Glomerular endothelial cell (primary cell): ENCODE data around the gene ADD1. TPM values are rescaled to one million over a fixed set of nuclear protein-coding genes. Genes with fewer than 3 reads are reported as not detected.

Experiments used
- DNase-seq: peaks from one replicate; pipeline ENCODE4 v3.0.0-alpha.2; 2011; ENCODE audit warnings: low read depth, low spot score; ENCODE audit errors: extremely low read depth
- total RNA-seq: library from RNA; depleted of rRNA; stranded (reverse); fragments of >200 nt; gene quantifications from 2 replicates; pipeline ENCODE4 v1.2.3, GENCODE V29; 2015

Gene ADD1
- total RNA-seq, 1 donor from 2014 or later: 265 TPM

DNA sequence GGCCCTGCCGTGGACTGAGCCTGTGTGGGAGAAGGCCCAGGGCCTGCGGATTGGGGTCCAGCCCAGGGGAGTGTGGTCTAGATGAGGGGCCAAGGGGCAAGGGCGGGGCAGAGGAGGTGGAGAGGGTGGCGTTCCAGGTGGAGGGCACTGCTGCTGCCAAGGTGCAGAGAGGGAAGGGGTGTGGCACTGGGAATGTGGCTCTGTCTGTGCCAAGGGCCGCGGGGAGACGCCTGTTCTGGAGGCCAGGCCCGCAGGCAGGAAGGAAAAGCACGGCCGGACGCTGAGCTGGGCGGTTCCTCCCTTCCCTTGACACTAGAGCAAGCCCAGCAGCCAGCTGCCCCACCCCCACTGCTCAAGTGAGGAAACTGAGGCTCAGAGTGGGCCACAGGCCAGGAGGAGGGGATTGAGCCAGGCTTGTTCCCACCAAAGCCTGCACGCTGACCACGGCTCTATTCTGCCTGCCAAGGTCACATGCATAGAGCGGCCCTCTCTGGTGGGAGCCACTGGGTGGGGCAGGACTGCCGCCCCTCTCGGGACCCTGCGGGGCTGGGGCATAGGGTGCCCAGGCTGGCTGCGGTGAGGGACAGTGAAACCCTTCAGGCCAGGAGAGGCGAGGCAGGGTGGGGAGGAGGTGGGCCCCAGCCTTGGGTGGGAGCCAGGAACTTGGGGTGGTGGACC is 37.8 kb upstream of the ADD1 start:
- DNase-seq: no peak

- no peak for DNase-seq
Measured at GRCh38 chr4:2806390-2807355, 37.0 kb upstream of the ADD1 start.

DNA sequence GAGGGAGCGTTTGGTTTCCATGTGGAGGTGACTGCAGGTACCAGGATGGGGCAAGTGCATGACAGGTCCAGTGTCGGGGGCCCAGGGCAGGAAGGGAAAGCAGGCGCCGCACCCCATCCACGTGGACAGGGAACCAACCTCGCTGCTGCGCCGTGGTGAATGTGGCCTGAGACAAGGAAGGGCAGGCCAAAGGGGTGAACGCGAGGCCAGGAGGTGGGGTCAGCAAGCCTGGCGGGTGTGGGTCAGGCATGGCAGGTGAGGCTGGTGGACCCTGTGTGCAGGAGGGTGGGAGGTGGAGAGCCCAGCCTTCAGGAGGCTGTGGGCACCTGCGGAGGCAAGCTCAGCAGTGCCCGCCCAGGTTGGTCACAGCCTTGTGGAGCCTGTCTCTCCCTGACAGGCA is 36.1 kb upstream of the ADD1 start:
- DNase-seq: no peak

DNA sequence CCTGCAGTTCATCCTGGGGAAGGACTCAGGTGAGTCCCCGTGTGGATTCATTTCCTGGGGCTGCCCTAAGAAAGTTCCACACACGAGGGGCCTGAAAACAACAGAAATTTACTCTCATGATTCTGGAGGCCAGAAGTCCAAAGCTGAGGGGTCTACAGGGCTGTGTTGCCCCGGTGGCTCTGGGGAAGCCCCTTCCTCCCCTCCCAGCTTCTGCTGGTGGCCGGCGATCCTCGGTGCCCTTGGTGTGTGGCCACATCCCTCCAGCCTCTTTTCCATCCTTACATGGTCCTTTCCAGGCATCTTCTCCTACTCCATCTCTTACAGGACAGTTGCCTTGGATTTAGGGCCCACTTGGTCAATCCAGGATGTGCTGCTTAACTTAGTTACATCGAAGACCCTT is 35.6 kb upstream of the ADD1 start:
- no peak for DNase-seq

DNA sequence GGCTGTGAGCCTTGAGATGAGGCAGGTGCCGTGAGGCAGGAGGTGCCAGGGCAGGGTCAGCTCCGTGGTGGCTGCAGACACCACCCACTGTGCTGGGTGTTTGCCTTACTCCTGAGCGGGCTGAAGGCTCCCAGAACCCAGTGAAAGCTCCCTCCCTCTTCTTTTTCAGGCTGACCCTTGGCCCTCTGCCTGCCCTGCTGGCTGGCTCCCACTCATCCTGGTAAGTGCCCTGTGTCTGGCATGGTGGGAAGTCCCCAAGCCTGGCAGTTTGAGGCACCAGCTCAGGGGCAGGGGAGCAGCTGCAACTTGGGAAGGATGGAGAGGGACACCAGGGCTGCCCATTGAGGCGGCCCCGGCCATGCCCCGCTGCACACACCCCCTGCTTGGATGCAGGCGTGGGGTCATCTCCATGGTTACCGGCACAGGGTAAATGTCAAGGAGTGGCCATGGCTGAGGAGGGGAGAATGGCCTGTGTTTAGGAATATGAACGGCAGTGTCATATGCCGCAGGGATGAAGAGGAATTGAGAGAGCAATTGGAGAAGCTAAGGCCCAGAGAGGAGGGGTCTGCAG is 33.9 kb upstream of the ADD1 start:
- no peak for DNase-seq

GRCh38 chr4:2810388-2810787 is 33.3 kb upstream of the ADD1 start:
- no peak for DNase-seq

GRCh38 chr4:2811830-2812611 is 31.6 kb upstream of the ADD1 start:
- no peak for DNase-seq

DNA sequence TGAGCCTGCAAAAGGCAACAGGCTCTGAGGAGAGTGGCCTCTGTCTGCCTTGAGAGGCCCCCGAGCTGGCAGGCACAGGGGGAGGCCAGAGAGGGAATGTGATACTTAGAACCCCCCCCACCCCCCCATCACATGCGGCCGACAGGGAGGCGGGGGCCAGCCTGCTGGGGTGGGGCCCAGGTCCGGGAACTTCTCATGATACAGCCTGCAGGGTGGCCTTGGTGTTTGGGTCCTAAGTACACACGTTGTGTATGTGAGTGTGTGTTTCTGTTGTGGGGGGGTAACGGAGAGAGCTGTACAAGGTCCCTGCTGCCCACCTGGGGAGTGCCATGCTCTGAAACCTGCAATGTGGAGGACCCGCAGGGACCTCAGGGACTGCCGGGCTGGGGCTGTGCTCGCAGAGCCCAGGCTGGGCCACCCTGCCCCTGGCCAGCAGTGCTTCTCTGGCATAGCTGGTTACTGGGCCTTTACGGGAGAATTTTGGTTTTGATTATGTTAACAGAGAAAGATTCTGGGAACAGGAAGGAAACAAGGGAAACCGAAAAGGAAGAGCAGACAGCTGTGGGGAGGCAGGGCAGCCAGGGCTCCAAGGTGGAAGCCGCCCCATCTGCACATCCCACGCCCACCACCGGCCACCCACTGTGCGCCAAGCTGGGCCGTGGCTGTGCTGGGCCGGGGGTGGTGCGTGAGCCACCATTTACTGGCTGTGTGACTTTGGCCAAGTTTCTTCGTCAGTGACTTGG is 30.9 kb upstream of the ADD1 start:
- DNase-seq: no peak

DNA sequence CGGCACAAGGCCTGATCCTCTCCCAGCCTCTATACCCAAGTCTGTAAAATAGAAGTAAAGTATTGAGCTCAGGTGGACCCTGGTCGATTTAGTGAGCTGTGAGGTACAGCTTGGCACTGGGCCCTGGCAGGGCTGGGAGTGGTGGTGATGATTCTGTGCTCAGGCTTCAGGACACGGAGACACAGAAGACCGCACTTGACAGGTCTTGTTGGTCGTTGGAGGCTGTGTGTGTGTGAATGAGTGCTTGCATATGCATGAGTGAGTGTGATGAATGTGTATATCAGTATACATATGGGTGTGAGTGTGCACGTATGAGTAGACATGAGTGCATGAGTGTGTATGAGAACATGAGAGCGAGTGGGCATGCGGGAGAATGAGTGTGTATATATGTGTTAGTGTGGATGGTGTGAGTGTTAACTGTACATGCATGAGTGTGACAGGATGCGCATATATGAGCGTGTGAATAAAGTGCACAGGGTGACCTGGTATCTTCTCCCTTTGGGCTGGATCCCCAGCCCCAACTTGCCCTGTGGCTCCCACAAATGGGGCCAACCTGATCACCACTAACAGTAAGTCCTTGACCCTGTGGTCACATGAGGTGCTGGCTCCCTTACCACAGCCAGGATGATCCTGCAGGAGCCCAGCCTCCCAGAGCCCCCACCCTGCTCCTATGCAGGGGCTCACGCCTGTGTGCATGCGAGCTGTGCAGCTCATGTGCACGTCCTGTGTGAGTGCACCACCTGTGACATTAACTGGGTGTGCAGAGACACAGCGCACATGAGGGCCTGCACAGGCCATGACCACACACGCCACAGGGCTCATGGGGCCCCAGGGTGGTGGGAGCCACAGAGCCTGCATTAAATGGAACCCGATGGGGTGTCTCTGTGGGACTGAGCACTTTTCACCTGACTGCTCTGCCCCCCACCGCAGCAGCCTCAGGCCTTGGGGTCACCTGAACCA is 29.9 kb upstream of the ADD1 start:
- no peak for DNase-seq

- no peak for DNase-seq
Measured at GRCh38 chr4:2814627-2815270, 28.9 kb upstream of the ADD1 start.

GRCh38 chr4:2816401-2816954 is 27.2 kb upstream of the ADD1 start:
- no peak for DNase-seq

DNA sequence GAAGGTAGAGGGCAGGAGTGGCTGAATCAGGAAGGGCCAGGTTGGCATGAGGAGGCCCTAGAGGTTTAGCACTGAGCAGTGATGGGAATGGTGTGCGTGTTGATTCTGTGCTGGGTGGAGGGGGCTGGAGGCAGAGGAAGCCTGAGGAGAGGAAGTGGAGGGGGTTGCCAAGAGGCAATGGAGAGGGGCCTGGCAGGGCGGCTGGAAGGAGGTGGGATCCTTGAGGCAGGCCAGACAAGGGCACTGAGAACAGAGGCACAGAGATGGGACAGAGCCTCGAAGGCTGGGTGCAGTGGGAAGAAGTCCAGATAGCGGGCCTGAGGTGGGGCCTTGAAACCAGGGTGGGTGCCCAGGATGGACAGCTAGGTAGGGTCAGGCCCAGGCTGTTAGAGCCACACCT is 26.5 kb upstream of the ADD1 start:
- DNase-seq: no peak

- no peak for DNase-seq
Measured at GRCh38 chr4:2817701-2818350, 25.8 kb upstream of the ADD1 start.

DNA sequence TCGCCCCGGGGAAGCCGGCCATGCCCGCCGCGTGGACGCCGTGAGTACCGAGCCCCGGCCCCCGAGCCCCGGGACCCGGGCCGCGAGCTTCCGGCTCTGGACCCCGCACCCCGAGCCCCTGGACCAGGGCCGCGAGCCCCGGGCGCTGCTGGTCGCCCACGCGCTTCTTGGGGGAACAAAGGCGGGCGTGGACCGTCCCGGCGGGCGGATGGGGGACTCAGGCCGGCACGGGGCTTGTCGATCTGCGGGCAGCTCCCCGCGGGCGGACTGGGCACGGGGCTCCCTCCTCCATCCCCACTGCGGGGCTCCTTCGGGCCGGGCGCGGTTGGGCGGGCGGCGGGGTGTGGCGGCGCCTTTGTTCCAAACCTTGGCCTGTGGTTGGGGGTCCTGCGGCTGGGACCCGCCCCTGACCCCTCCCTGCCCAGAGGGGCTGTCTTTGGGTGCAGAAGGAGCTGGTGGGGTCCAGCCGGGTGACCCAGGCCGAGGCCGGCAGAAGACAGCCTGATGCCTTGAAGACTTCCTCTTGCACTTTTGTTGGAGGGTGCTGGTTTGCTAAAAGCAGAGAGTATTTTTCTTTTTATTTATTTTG is 25.2 kb upstream of the ADD1 start:
- no peak for DNase-seq

DNA sequence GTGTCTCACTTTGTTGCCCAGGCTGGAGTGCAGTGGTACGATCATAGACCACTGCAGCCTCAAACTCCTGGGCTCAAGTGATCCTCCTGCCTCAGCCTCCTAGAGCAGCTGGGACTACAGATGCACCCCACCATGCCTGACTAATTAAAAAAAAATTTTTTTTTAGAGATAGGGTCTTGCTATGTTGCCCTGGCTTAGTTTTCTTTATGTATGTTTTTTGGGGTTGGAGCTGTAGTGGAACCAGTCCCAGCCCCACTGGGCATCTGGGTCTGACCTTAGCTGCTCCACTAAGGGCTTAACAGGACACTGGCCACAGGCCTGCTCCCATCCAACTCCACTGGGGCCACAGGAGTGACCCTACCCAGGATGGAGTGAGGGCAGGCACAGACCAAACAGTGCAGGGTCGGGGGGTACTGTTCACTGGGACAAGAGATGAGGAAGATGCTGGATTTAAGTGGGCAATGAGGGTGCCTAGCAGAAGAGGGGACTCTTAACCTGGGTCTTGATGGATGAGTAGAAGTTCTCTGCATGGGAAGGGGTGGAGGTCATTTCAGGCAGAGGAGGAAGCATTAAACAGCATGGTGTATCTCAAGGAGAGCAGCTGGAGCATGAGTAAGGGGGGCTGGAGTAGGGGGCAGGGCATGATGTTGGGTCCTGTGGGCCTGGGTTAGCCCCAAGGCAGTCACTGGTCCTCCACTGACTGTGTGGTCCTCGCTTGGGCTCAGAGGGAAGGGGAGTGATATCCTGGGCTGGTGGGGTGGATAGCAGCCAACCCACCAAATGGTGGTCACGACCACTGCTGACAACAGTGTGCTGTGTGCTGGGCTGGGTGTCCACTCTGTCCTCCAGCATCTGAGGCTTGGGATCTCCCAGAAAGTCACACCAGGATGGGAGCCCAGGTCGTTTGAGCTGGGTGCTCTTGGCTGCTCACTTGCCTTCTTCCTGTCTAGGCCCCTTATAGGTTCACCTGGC is 24.1 kb upstream of the ADD1 start:
- no peak for DNase-seq
